ENCODE measurements around the gene NHS. TPM values are rescaled to one million over a fixed set of nuclear protein-coding genes. Genes with fewer than 3 reads are reported as not detected.

Gene NHS
- total RNA-seq, 1 donor from 2014 or later: 8.3 TPM

DNA sequence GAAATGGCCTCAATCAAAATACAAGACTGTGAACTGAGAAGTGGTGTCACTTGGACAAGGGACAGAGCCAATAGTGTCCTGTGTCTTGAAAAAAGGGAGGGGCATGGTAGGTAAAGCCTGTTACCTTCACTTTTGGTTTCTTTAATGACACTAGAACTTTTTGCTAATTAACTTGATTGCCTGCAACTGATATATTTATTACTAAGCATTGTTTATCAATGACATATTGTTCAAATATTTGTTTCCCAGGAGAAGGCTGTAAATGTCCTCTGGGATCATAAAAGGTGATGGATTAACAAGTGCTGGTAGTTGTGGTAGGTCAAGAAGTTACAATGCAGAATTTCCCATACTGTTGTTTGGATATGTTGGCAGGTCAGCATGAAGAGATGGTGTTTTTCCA lies 268.5 kb downstream of the NHS start:
- Histone ChIP-seq H3K27ac (no peak overlapping the region), H3K9me3 (no peaks in the 10 kb centered on the region), H3K4me3 (no peak overlapping the region), H3K4me1 (no peaks in the 10 kb centered on the region), H3K27me3 (no peaks in the 10 kb centered on the region), H3K36me3 (no peaks in the 10 kb centered on the region)
- TF ChIP-seq POLR2AphosphoS5 (IDR thresholded peaks at IDR 0.05; ENCODE audit: insufficient read depth in 1 of 2, low read depth in 1 of 2) (no peak), POLR2A (IDR thresholded peaks at IDR 0.05) (no peak), CTCF (IDR thresholded peaks at IDR 0.05) (no peak)
- no peak for DNase-seq (ENCODE audit: extremely low spot score in 2 of 2)
- intact Hi-C loops (cut with DNase I): no loop called here

DNA sequence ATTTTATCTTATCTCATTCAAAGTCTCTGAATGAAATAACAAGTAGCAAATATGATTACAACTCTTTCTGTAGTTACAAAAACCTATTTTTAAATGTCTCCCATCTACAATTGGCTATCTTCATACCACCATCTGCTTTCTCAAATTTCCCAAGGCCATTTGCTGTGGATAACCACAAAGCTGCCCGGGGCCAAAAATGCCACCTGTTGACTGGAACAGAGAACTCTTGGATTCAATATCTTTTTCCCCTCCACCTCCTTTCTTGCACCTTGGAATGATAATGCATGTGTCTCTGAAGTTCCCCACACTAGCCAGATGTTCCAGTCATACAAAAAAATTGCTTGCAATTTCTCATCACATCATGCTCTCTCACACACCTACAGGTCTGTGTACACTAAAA lies 269.0 kb downstream of the NHS start:
- no peak for TF ChIP-seq POLR2A (IDR thresholded peaks at IDR 0.05)
- TF ChIP-seq POLR2AphosphoS5 (IDR thresholded peaks at IDR 0.05; ENCODE audit: insufficient read depth in 1 of 2, low read depth in 1 of 2): no peak
- TF ChIP-seq CTCF (IDR thresholded peaks at IDR 0.05): no peak
- no peak overlapping the region for H3K27ac ChIP-seq
- no peaks in the 10 kb centered on the region for H3K9me3 ChIP-seq
- no peaks in the 10 kb centered on the region for H3K36me3 ChIP-seq
- H3K4me3 ChIP-seq: no peak overlapping the region
- intact Hi-C loops (cut with DNase I): no loop called here
- no peak for DNase-seq (ENCODE audit: extremely low spot score in 2 of 2)
- H3K4me1 ChIP-seq: no peaks in the 10 kb centered on the region
- H3K27me3 ChIP-seq: no peaks in the 10 kb centered on the region

- no peak for DNase-seq (ENCODE audit: extremely low spot score in 2 of 2)
- Histone ChIP-seq H3K36me3 (no peaks in the 10 kb centered on the region), H3K27me3 (no peaks in the 10 kb centered on the region), H3K4me3 (no peak overlapping the region), H3K27ac (no peak overlapping the region), H3K4me1 (peaks cover 7% of the 10 kb centered on the region), H3K9me3 (no peaks in the 10 kb centered on the region)
- intact Hi-C loops (cut with DNase I): no loop called here
- TF ChIP-seq POLR2AphosphoS5 (IDR thresholded peaks at IDR 0.05; ENCODE audit: insufficient read depth in 1 of 2, low read depth in 1 of 2) (no peak), CTCF (IDR thresholded peaks at IDR 0.05) (no peak), POLR2A (IDR thresholded peaks at IDR 0.05) (no peak)
These were observed 279.1 kb downstream of the NHS start for GRCh38 chrX:17654116-17654515.

GRCh38 chrX:17655211-17656034 lies 280.4 kb downstream of the NHS start:
- TF ChIP-seq CTCF (IDR thresholded peaks at IDR 0.05): no peak
- no peak for TF ChIP-seq POLR2A (IDR thresholded peaks at IDR 0.05)
- TF ChIP-seq POLR2AphosphoS5 (IDR thresholded peaks at IDR 0.05; ENCODE audit: insufficient read depth in 1 of 2, low read depth in 1 of 2): no peak
- no peaks in the 10 kb centered on the region for H3K36me3 ChIP-seq
- no peaks in the 10 kb centered on the region for H3K27me3 ChIP-seq
- H3K9me3 ChIP-seq: no peaks in the 10 kb centered on the region
- peaks cover 7% of the 10 kb centered on the region for H3K4me1 ChIP-seq
- intact Hi-C loops (cut with DNase I): no loop called here
- H3K27ac ChIP-seq: no peak overlapping the region
- DNase-seq (ENCODE audit: extremely low spot score in 2 of 2): no peak
- H3K4me3 ChIP-seq: peak overlapping the region; percentile 32 to 40

DNA sequence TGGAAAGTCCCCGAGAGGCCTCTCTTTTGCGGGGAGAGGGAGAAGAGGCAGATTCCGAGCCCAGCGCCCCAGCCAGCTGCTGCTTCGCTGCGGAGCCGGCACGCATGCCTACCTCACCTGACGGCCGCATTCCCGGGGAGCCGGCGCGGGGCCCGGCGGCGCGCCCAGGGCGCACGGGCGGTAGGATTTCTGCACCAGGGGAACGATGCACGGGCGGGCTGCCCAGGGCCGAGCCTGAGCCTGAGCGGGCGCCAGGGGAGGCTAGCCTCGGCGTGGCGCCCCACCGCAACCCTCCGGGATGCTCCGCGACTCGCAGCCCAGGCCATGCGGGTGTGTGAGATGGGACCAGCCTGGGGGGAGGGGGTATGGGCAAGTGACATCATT lies 281.0 kb downstream of the NHS start:
- DNase-seq (ENCODE audit: extremely low spot score in 2 of 2): no peak
- H3K36me3 ChIP-seq: no peaks in the 10 kb centered on the region
- H3K4me1 ChIP-seq: peaks cover 7% of the 10 kb centered on the region
- intact Hi-C loops (cut with DNase I): no loop called here
- no peaks in the 10 kb centered on the region for H3K27me3 ChIP-seq
- no peak for TF ChIP-seq CTCF (IDR thresholded peaks at IDR 0.05)
- TF ChIP-seq POLR2AphosphoS5 (IDR thresholded peaks at IDR 0.05; ENCODE audit: insufficient read depth in 1 of 2, low read depth in 1 of 2): no peak
- no peak for TF ChIP-seq POLR2A (IDR thresholded peaks at IDR 0.05)
- peak overlapping the region; percentile 32 to 40 for H3K4me3 ChIP-seq
- no peaks in the 10 kb centered on the region for H3K9me3 ChIP-seq
- no peak overlapping the region for H3K27ac ChIP-seq

Data from vagina (tissue), 2 donors.